GM21367 (cell line): ENCODE measurements around the gene HTR3C.
"Not testable (repeated sequence)": the region's sequence is repeated elsewhere in the genome, so short reads cannot be mapped to it uniquely, and the experiment has no call there.

Source experiments
- ATAC-seq: cut with Tn5 transposase; IDR thresholded peaks from one replicate; pipeline ENCODE4 v1.9.1; 2021; ENCODE audit not compliant: unreplicated experiment

The HTR3C gene

DNA sequence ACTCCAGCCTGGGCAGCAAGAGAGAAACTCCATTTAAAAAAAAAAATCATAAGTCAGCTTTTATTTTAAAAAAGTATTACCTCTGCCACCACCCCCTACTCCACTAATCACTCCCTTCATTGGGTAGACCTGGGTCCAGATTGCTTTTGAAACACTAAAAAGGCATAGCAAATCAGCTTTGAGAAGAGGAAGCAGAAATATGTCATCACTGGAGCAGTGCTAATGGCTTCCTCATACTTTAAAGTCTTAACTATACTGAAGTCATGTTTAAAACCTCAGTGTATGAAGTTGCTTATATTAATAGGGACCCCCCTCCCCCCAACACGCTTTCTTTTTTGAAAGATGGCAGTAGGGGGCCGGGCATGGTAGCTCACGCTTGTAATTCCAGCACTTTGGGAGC is 22.3 kb upstream of the HTR3C start:
- ATAC-seq = no peak

DNA sequence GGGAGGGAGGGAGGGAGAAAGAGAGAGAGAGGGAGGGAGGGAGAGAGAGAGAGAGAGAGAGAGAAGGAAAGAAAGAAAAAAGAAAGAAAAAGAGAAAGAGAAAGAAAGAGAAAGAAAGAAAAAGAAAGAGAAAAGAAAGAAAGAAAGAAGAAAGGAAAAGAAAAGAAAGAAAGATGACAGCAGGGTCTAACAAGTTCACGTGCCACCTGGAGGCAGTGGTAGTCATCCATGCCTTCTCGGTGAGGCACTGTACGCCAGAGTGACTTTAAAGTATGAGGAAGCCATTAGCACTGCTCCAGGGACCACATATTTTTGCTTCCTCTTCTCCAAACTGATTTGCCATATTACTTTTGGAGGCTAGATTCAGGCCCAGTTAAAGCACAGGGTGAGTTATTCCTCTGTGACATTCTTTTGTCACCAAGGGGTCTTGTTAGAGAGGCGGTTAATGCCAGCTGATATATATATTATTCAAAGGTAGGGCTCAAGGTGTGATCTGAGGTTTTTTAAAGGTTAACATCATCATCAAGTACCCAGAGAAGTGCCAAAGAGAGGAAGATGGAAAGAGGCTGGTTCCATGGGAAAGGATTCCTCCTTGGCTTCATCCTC is 21.6 kb upstream of the HTR3C start, which contains the start of gene HTR3D:
TSS of gene HTR3D (plus strand) at position 556 of the 606 bp plus-strand sequence. CDS start at position 556, 0 bp downstream.
- no peak for ATAC-seq

DNA sequence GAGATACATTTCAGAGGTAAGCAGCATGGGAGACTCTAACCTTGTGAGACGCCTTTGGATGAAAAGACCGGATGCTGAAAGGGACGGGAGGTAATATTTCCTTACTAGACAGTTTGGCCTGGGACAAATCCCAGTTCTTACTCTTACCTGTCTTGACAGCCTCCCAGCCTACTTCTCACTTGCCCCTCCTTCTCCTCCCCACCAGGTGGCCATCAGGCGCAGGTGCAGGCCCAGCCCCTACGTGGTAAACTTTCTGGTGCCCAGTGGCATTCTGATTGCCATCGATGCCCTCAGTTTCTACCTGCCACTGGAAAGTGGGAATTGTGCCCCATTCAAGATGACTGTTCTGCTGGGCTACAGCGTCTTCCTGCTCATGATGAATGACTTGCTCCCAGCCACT is 15.0 kb upstream of the HTR3C start:
- no peak for ATAC-seq

- ATAC-seq = not testable (repeated sequence)
Measured at GRCh38 chr3:184038307-184038706, 14.5 kb upstream of the HTR3C start.

- ATAC-seq = no peak
Measured at GRCh38 chr3:184039414-184039813, 13.4 kb upstream of the HTR3C start.

DNA sequence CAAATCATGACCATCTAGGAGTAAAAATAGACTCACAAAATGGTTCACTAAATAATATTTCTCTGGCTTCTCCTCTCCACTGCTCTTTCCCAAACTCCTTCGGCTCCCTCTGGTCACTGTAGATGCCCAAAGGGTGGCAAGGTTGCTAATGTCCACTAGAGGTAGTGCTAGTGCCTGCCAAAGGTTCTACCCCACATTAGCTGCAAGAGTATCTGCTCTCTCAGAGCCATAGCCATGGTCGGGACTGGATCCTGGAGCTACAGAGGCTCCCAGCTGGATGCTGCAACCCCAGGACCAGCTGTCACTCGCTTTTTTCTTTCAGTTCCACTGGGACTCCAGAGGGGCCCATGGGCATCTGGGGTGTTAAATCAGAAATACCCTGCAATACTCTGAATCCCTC is 12.8 kb upstream of the HTR3C start:
- ATAC-seq = no peak

DNA sequence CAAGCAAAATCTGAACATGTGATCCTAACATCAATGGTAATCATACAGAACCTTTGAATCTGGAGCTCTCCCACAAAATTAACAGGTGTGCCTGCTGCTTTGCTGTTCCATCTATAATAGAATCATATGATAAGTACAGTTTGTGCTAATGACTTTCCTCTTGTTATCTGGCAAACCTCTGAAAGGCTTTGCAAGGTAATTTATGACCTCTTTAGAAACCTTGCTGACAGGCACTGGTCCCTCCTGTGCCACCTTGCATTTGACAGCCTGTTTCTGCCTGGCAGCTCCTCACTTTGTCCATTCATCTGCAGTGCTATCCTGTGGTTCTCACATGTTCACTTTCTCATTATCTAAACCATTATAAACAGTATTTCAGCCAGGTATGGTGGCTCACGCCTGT is 10.2 kb upstream of the HTR3C start:
- no peak for ATAC-seq

DNA sequence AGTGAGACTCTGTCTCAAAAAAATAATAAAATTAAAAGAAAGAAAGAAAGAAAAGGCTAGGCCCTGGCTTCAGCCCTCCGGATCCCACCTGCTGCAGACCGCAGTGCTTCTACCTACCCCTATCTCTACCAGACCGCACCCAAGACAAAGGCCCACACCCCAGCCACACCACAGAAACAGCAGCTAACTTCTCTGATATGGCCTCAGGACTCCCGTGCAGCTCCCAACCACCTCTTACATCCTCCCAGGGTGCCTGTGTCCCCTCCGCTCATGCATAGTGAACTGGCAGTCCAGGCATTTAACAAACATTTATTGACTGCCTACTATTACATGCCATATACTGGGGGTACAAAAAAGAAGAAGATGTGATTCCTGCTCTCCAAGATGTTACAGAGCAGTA is 6.9 kb upstream of the HTR3C start:
- ATAC-seq = no peak

- no peak for ATAC-seq
Measured at GRCh38 chr3:184050217-184050847, 2.5 kb upstream of the HTR3C start.

- no peak for ATAC-seq
Measured at GRCh38 chr3:184058029-184058428, 5.2 kb downstream of the HTR3C start.

GRCh38 chr3:184059424-184059823 is 6.6 kb downstream of the HTR3C start:
- no peak for ATAC-seq

DNA sequence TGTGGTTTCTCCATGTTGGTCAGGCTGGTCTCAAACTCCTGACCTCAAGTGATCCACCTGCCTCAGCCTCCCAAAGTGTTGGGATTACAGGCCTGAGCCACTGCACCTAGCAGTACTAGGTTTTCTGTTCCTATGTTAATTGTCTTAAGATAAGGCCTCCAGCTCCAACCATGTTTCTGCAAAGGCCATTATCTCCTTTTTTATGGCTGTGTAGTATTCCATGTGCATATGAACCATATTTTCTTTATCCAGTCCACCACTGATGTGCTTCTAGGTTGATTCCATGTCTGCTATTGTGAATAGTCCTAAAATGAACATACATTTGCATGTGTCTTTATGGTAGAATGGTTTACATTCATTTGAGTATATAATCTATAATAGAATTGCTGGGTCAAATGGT is 9.8 kb downstream of the HTR3C start:
- no peak for ATAC-seq

- no peak for ATAC-seq
Measured at GRCh38 chr3:184066211-184066610, 13.4 kb downstream of the HTR3C start.

DNA sequence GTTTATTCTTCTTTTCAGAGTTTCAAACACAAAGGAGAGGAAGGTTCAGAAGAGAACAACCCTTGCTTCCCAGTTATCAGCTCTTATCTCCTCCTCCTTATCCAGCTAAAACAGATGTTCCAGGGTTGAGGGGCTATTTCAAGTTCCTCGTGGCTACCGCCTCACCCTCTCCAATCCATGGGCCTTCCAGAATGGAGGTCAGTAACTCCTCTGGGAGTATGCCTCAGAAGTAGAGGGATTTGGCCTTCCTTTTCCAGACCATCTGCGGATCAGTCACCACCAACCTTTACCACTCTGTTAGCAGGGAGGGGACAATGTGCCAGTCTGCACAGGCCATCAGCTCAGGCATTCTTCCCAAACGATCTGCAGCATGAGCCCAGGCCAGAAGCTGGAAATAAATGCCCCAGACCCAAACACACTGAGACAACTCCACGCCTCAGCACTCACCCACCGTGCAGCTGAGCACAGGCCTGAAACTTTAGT is 14.8 kb downstream of the HTR3C start:
- ATAC-seq = no peak

DNA sequence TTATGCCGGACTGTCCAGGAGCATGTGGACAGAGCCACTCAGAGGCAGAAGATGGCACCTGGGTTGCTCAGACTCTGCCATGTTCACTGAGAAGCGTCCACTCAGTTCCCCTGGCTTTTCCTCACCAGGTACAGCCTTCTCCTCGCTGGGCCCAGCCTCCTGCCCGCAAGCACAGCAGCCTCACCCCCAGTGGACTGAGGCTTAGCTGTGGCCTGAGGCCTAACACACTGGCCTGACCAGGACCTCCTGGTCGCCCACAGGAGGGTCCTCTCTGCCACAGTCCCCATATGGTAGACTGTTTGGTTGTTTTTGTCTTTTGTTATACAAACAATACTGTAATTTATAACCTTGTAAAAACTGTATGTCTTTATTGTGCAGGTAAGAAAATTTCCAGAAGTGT is 15.5 kb downstream of the HTR3C start:
- ATAC-seq = no peak

GRCh38 chr3:184071142-184071541 is 18.3 kb downstream of the HTR3C start:
- not testable (repeated sequence) for ATAC-seq

GRCh38 chr3:184073621-184074020 is 20.8 kb downstream of the HTR3C start:
- no peak for ATAC-seq

DNA sequence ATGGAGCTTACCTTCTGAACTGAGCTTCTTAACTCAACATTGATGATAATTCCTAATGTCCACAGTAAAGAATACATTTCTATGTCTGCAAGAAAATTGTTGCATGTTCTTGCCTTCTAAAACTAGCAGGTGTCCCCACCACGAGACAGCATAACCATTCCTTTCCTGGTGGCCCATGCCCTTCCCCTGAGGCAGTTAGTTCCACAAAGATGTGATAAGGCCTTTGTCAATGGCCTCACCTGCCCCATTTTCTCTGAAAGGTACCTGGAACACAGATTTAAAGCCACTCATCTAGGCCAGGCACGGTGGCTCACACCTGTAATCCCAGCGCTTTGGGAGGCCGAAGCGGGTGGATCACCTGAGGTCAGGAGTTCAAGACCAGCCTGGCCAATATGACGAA is 23.1 kb downstream of the HTR3C start:
- no peak for ATAC-seq

DNA sequence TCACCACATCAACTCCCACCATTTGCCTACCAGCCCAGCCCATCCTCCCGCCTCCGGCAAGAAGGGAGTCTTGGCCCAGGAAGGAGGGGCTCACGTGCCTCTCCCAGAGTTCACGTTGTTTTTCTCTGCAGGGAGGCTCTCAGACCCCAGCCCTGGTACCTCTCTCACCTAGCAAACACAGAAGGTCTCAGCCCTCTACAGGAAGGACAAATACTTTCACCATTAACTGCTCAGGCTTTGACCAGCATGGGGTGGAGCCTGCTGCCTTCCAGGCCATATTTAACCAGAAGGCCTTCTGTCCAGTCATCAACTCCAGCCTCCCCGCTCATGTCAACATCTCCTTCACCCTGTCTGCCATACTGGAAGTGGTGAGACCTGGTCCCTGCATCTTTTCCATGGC is 25.0 kb downstream of the HTR3C start:
- ATAC-seq = no peak

- ATAC-seq = no peak
Measured at GRCh38 chr3:184078851-184079250, 26.0 kb downstream of the HTR3C start.

DNA sequence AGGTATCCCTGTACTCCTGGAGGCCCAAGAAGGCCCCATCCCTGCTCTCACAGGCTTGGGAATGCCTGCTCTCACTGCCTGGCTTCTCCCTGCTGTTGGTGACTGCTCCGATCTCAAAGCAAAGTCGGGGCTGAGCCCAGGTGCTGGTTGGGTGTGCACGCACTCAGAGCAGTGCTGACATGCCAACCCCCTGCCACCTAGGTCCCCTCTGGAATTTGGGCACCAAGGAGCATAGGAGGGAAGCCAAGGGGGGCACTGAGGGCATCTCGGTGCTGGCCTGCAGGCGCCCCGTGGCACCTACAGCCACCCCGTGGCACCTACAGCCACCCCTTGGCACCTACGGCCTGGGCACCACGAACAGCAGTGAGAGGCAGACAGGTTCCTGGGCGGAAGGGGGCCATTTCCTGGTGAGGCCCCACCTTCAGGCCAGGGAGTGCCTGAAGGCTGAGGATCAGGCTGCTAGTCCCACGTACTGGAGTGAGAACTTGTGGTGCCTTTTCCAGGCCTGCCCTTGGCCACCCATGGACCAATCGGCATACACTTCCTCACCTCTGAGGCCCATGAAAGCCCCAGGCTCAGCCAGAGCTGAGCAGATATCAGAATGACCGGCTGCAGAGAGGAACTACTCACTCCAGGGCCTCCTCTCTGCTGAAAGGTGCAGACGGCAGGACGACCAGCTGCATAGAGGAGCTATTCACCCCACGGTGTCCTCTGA is 28.4 kb downstream of the HTR3C start:
- ATAC-seq = no peak

DNA sequence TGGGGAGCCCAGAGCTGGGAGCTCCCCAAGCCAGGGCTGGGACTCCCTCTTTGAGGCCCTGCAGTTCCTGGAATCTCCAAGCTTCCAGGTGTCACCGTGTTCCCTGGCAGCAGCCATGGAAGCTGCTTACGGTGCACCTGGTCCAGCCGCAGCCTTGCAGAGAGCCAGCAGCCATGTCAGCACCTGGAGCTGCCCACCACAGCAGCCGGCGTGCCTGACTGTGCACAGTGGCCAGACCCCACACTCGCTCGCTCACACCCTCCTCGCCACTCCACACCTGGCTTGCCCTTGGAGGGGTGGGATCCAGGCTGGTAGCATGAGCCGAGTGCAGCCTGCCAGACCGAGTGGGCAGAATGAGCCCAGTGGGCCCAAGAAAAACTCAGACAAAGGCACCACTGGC is 29.2 kb downstream of the HTR3C start:
- ATAC-seq = no peak
